ENCODE data around the gene CASKIN1.

Gene CASKIN1

GRCh38 chr16:2229632-2230250 is 33.3 kb upstream of the CASKIN1 start:
- no peak for TF ChIP-seq YY1 (IDR thresholded peaks at IDR 0.05; ENCODE audit: low read depth)
- TF ChIP-seq FOXM1 (IDR thresholded peaks at IDR 0.05; ENCODE audit: borderline replicate concordance, low read depth), result no peak
- no peak for TF ChIP-seq RAD21 (IDR thresholded peaks at IDR 0.05; ENCODE audit: low read depth)
- TF ChIP-seq TAF1 (IDR thresholded peaks at IDR 0.05; ENCODE audit: low read depth), result no peak
- TF ChIP-seq EGR1 (IDR thresholded peaks at IDR 0.05), result no peak
- no peak for TF ChIP-seq REST (IDR thresholded peaks at IDR 0.05; ENCODE audit: low read depth)
- no peak for TF ChIP-seq NFIC (IDR thresholded peaks at IDR 0.05)
- TF ChIP-seq CEBPB (IDR thresholded peaks at IDR 0.05), result no peak
- TF ChIP-seq ZBTB7A (IDR thresholded peaks at IDR 0.05; ENCODE audit: low read depth), result no peak

- TF ChIP-seq RAD21 (IDR thresholded peaks at IDR 0.05; ENCODE audit: low read depth) (no peak), REST (IDR thresholded peaks at IDR 0.05; ENCODE audit: low read depth) (no peak), NFIC (IDR thresholded peaks at IDR 0.05) (no peak), CEBPB (IDR thresholded peaks at IDR 0.05) (no peak), FOXM1 (IDR thresholded peaks at IDR 0.05; ENCODE audit: borderline replicate concordance, low read depth) (no peak), EP300 (IDR thresholded peaks at IDR 0.05; ENCODE audit: borderline replicate concordance) (no peak), ZBTB7A (IDR thresholded peaks at IDR 0.05; ENCODE audit: low read depth) (no peak), YY1 (IDR thresholded peaks at IDR 0.05; ENCODE audit: low read depth) (no peak), MAX (IDR thresholded peaks at IDR 0.05) (no peak), TCF12 (IDR thresholded peaks at IDR 0.05; ENCODE audit: low read depth) (no peak), TEAD4 (IDR thresholded peaks at IDR 0.05) (no peak), CREB1 (IDR thresholded peaks at IDR 0.05; ENCODE audit: low read depth) (no peak), USF1 (IDR thresholded peaks at IDR 0.05) (no peak), EGR1 (IDR thresholded peaks at IDR 0.05) (no peak), TAF1 (IDR thresholded peaks at IDR 0.05; ENCODE audit: low read depth) (no peak)
These were observed 32.7 kb upstream of the CASKIN1 start for GRCh38 chr16:2229091-2229490.

GRCh38 chr16:2228161-2228824 is 31.9 kb upstream of the CASKIN1 start:
- TF ChIP-seq CREB1 (IDR thresholded peaks at IDR 0.05; ENCODE audit: low read depth) (no peak), CEBPB (IDR thresholded peaks at IDR 0.05) (no peak), EGR1 (IDR thresholded peaks at IDR 0.05) (no peak), ZBTB7A (IDR thresholded peaks at IDR 0.05; ENCODE audit: low read depth) (no peak)

GRCh38 chr16:2226918-2227317 is 30.5 kb upstream of the CASKIN1 start:
- TF ChIP-seq MAX (IDR thresholded peaks at IDR 0.05) (no peak), CEBPB (IDR thresholded peaks at IDR 0.05) (no peak), TCF12 (IDR thresholded peaks at IDR 0.05; ENCODE audit: low read depth) (no peak), REST (IDR thresholded peaks at IDR 0.05; ENCODE audit: low read depth) (no peak), EGR1 (IDR thresholded peaks at IDR 0.05) (no peak), USF1 (IDR thresholded peaks at IDR 0.05) (no peak), ZBTB7A (IDR thresholded peaks at IDR 0.05; ENCODE audit: low read depth) (no peak), NFIC (IDR thresholded peaks at IDR 0.05) (no peak), FOXM1 (IDR thresholded peaks at IDR 0.05; ENCODE audit: borderline replicate concordance, low read depth) (no peak), TAF1 (IDR thresholded peaks at IDR 0.05; ENCODE audit: low read depth) (no peak), EP300 (IDR thresholded peaks at IDR 0.05; ENCODE audit: borderline replicate concordance) (no peak)

Data from Ishikawa (cell line).